Fibroblast of the aortic adventitia (primary cell): ENCODE data around the gene PCGF3. TPM values are rescaled to one million over a fixed set of nuclear protein-coding genes. Genes with fewer than 3 reads are reported as not detected.
"Not testable (repeated sequence)": the region's sequence is repeated elsewhere in the genome, so short reads cannot be mapped to it uniquely, and the experiment has no call there.

Source experiments
- DNase-seq: peaks from one replicate; pipeline ENCODE4 v3.0.0-alpha.2; 2010; ENCODE audit warnings: low read depth
- H3K4me3 ChIP-seq: 2 replicates; pipeline ENCODE4 v1.5.1; 2011; ENCODE audit warnings: low read depth, mild to moderate bottlenecking, control low read depth, low read length, moderate library complexity
- CTCF ChIP-seq: IDR thresholded peaks from 2 replicates; pipeline ENCODE4 v1.5.1; 2011; ENCODE audit warnings: mild to moderate bottlenecking, low read length, control low read depth, inconsistent platforms; ENCODE audit not compliant: insufficient read depth
- total RNA-seq: library from RNA; depleted of rRNA; stranded (reverse); fragments of >200 nt; gene quantifications from 2 replicates; pipeline ENCODE4 v1.2.3, GENCODE V29; 2012; ENCODE audit warnings: low replicate concordance

PCGF3 gene
- total RNA-seq, 1 donor, result 24.2 TPM

GRCh38 chr4:776743-777441 lies 71.3 kb downstream of the PCGF3 start:
- TF ChIP-seq CTCF, result no peak
- DNase-seq, result no peak
- H3K4me3 ChIP-seq, result no peak overlapping the region

- no peak for TF ChIP-seq CTCF
- no peak for DNase-seq
- no peak overlapping the region for H3K4me3 ChIP-seq
These were observed 72.1 kb downstream of the PCGF3 start for GRCh38 chr4:777520-778262.

- no peak for TF ChIP-seq CTCF
- no peak for DNase-seq
- H3K4me3 ChIP-seq, result peak overlapping the region; percentile 22
These were observed 73.9 kb downstream of the PCGF3 start for GRCh38 chr4:779555-779954.

GRCh38 chr4:780255-780654 lies 74.6 kb downstream of the PCGF3 start:
- DNase-seq, result not testable (repeated sequence)
- peak overlapping the region; percentile 89 for H3K4me3 ChIP-seq

- H3K4me3 ChIP-seq, result peak overlapping the region; percentile 89
- no peak for DNase-seq
- no peak for TF ChIP-seq CTCF
These were observed 75.3 kb downstream of the PCGF3 start for GRCh38 chr4:780716-781492.

GRCh38 chr4:781493-782216 lies 76.0 kb downstream of the PCGF3 start:
- DNase-seq, result peak; percentile 98
- TF ChIP-seq CTCF, result no peak
- H3K4me3 ChIP-seq, result peak overlapping the region; percentile 89
